Upper lobe of left lung (tissue), 6 donors: ENCODE results near the gene CDHR5. TPM values are rescaled to one million over a fixed set of nuclear protein-coding genes. Genes with fewer than 3 reads are reported as not detected.

Experiments used
- ATAC-seq, 2 donors: fragments of 200-7000 bp; cut with Tn5 transposase; one replicate each; pipeline ENCODE4 v1.9.1; 2022; ENCODE audit warnings: mild to moderate bottlenecking in 2 of 2, moderate library complexity in 2 of 2; ENCODE audit not compliant: low FRiP score in 2 of 2
- DNase-seq, 2 donors: peaks; one replicate each; pipeline ENCODE4 v3.0.0-alpha.2; 2019 to 2020
- H3K27ac ChIP-seq, 4 donors: fragments of 200-600 bp; sonication (generic); one replicate each; pipeline ENCODE4 v1.5.1; 2016 to 2019
- H3K27me3 ChIP-seq, 4 donors: fragments of 200-600 bp; sonication (generic); one replicate each; pipeline ENCODE4 v1.5.1; 2017 to 2019
- H3K36me3 ChIP-seq, 4 donors: fragments of 200-600 bp; sonication (generic); one replicate each; pipeline ENCODE4 v1.5.1; 2016 to 2019
- H3K4me1 ChIP-seq, 4 donors: fragments of 200-600 bp; sonication (generic); one replicate each; pipeline ENCODE4 v1.5.1; 2018 to 2019
- H3K4me3 ChIP-seq, 4 donors: fragments of 200-600 bp; sonication (generic); one replicate each; pipeline ENCODE4 v1.5.1; 2017 to 2019; ENCODE audit warnings: mild to moderate bottlenecking in 2 of 4, moderate library complexity in 1 of 4
- H3K9me3 ChIP-seq, 4 donors: fragments of 200-600 bp; sonication (generic); one replicate each; pipeline ENCODE4 v1.5.1; 2018 to 2019
- EP300 ChIP-seq, 4 donors: sonication (generic); formaldehyde crosslinking; IDR thresholded peaks; one replicate each; pipeline ENCODE4 v1.5.1; 2017; ENCODE audit warnings: antibody characterized with exemption in 4 of 4, control low read depth in 2 of 4
- POLR2A ChIP-seq, 4 donors: fragments of 450-650 bp; IDR thresholded peaks; one replicate each; pipeline ENCODE4 v1.5.1; 2016 to 2017; ENCODE audit warnings: antibody characterized with exemption in 4 of 4, mild to moderate bottlenecking in 2 of 4
- POLR2AphosphoS5 ChIP-seq, 2 donors: sonication (generic); formaldehyde crosslinking; IDR thresholded peaks; one replicate each; pipeline ENCODE4 v1.5.1; 2017; ENCODE audit warnings: antibody characterized with exemption in 2 of 2
- WGBS, 2 donors: methylation state at CpG; one replicate each; pipeline ENCODE4 v1.1.5; 2017 to 2018; 5-methylcytosine and 5-hydroxymethylcytosine counted together
- total RNA-seq, 6 donors: library from RNA; depleted of rRNA in 4 of 6; stranded (reverse); fragments of >200 nt in 4 of 6; gene quantifications; one replicate each; pipeline versions ENCODE4 v1.1.0 to v1.2.1, GENCODE V29; 2016 to 2021
- TF ChIP-seq, protein P1 (sequence below), 6 experiments: fragments of 450-650 bp in 4 of 6; fragments of 200-600 bp in 2 of 6; sonication (generic) in 2 of 6; IDR thresholded peaks; one replicate each; pipeline ENCODE4 v1.5.1; 2016 to 2019; ENCODE audit warnings: antibody characterized with exemption in 6 of 6
- donor health status: DM: no; HTN: no; CAD: no; lungs with moderate emphysema.
- donor health status: DM: no; HTN: yes; CAD: no; lungs with severe emphysema.

Gene CDHR5
- total RNA-seq, 6 donors from 2014 or later = 0.40 TPM; not detected in 5

DNA sequence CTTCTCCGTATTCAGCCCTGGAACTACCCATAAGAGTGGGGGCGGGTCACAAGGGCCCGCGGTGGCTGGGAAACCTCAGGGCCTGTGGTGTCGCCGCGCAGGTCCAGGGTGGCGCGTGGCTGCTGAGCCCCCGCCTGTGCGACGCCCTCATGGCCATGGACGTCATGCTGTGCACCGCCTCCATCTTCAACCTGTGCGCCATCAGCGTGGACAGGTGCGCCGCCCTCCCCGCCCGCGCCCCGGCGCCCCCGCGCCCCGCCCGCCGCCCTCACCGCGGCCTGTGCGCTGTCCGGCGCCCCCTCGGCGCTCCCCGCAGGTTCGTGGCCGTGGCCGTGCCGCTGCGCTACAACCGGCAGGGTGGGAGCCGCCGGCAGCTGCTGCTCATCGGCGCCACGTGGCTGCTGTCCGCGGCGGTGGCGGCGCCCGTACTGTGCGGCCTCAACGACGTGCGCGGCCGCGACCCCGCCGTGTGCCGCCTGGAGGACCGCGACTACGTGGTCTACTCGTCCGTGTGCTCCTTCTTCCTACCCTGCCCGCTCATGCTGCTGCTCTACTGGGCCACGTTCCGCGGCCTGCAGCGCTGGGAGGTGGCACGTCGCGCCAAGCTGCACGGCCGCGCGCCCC, 14.7 kb upstream of the CDHR5 start:
- no peak overlapping the region for H3K27ac ChIP-seq
- DNase-seq (peak in 1 of 2 donors; percentile 86), ATAC-seq (no peak)
- WGBS, 2 donors = 40 to 61% methylated on average over 3 to 22 of the region's 80 CpGs
- peaks cover 0 to 42% (median 21%) of the 10 kb centered on the region in 4 donors for H3K27me3 ChIP-seq
- H3K4me1 ChIP-seq = peaks cover 17 to 42% (median 27%) of the 10 kb centered on the region in 4 donors
- no peak overlapping the region for H3K4me3 ChIP-seq
- TF ChIP-seq POLR2AphosphoS5 (IDR thresholded peaks at IDR 0.05) (no peak), POLR2A (IDR thresholded peaks at IDR 0.05) (no peak), EP300 (IDR thresholded peaks at IDR 0.05) (no peak)
- TF ChIP-seq, protein P1, sequence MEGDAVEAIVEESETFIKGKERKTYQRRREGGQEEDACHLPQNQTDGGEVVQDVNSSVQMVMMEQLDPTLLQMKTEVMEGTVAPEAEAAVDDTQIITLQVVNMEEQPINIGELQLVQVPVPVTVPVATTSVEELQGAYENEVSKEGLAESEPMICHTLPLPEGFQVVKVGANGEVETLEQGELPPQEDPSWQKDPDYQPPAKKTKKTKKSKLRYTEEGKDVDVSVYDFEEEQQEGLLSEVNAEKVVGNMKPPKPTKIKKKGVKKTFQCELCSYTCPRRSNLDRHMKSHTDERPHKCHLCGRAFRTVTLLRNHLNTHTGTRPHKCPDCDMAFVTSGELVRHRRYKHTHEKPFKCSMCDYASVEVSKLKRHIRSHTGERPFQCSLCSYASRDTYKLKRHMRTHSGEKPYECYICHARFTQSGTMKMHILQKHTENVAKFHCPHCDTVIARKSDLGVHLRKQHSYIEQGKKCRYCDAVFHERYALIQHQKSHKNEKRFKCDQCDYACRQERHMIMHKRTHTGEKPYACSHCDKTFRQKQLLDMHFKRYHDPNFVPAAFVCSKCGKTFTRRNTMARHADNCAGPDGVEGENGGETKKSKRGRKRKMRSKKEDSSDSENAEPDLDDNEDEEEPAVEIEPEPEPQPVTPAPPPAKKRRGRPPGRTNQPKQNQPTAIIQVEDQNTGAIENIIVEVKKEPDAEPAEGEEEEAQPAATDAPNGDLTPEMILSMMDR (IDR thresholded peaks at IDR 0.05) = no peak
- no peaks in the 10 kb centered on the region for H3K9me3 ChIP-seq
- peaks cover 6 to 21% (median 13%) of the 10 kb centered on the region in 4 donors for H3K36me3 ChIP-seq

DNA sequence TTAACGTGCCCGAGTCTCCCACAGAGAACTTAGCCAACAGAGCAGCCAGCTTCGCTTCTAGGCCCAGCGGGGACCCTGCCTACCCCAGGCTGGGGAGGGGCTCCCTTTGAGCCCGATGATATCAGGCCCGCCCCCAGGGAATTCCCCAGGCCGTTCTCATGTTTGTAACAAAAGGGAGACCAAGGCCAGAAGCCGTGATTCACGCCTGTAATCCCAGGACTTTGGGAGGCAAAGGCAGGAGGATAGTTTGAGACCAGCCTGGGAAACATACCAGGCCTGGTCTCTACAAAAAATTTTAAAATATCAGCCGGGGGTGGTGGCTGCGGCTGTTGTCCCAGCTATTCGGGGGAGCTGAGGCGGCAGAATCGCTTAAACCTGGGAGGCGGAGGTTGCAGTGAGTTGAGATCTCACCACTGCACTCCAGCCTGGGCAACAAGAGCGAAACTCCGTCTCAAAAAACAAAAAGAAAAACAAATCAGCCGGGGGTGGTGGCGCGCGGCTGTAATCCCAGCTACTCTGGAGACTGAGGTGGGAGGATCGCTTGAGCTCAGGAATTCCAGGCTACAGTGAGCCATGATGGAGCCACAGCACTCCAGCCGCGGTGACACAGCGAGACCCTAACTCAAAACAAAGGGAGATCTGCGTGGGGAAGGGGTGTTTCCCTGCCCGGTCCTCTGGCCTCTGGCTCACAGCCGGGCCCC, 14.0 kb upstream of the CDHR5 start:
- no peak overlapping the region for H3K27ac ChIP-seq
- H3K27me3 ChIP-seq = peaks cover 0 to 42% (median 21%) of the 10 kb centered on the region in 4 donors
- no peaks in the 10 kb centered on the region for H3K9me3 ChIP-seq
- H3K36me3 ChIP-seq = peaks cover 0 to 15% (median 7%) of the 10 kb centered on the region in 4 donors
- DNase-seq (no peak), ATAC-seq (no peak)
- H3K4me1 ChIP-seq = peaks cover 17 to 42% (median 27%) of the 10 kb centered on the region in 4 donors
- no peak for TF ChIP-seq POLR2AphosphoS5 (IDR thresholded peaks at IDR 0.05)
- no peak for TF ChIP-seq POLR2A (IDR thresholded peaks at IDR 0.05)
- no peak for TF ChIP-seq EP300 (IDR thresholded peaks at IDR 0.05)
- TF ChIP-seq, protein P1 (IDR thresholded peaks at IDR 0.05) = no peak
- no peak overlapping the region for H3K4me3 ChIP-seq
- 64 to 74% methylated on average over 26 to 27 of the region's 28 CpGs for WGBS, 2 donors

DNA sequence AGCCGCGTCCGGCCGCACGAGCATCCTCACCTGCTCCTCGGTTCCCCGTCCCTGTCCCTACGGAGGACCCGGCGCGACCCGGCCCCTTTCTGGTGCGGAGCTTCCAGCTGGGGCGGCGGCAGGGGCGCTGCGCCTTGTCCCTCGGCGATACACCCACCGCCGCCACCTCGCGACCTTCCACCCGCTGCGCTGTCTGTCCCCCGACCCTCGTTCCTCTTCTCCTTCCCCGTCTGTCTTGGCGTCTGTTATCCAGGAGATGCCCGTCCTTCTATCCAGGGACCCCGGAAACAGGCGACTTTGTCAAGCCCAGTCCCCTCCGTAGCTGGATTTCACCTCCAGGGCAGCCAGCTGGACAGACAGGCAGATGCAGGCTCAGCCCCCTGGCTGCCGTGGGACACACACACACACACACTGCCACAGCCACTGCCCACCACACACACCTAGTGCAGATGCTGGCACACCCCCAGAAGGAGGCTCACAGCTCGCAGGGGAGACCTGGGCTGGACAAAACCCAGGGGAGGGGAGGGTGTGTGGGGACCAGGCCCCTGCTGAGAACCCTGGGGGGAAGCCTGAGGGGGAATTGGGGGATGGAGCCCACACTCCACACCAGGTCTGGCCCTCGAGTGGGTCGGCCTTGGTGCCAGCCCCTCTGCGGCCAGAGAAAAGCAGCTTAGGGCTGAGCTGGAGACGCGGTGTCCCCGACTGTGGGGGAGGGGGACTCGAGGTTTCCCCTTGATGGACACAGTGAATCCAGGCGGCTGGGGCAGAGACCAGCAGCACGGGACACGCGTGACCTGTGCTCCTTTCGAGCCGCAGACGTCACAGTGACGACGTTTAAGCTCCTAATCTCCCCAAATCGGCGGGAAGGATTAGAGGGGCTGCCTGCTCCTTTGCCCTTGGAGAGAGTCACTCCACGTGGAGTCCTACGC, 13.1 kb upstream of the CDHR5 start:
- Histone ChIP-seq H3K36me3 (peaks cover 0 to 8% (median 0%) of the 10 kb centered on the region in 4 donors), H3K27me3 (peaks cover 0 to 42% (median 21%) of the 10 kb centered on the region in 4 donors), H3K4me3 (peak overlapping the region in 3 of 4 donors; percentile 28 to 35 (median 33)), H3K4me1 (peaks cover 17 to 42% (median 27%) of the 10 kb centered on the region in 4 donors), H3K27ac (no peak overlapping the region), H3K9me3 (no peaks in the 10 kb centered on the region)
- ATAC-seq = no peak
- TF ChIP-seq EP300 (IDR thresholded peaks at IDR 0.05) (no peak), POLR2A (IDR thresholded peaks at IDR 0.05) (no peak), POLR2AphosphoS5 (IDR thresholded peaks at IDR 0.05) (no peak)
- TF ChIP-seq, protein P1 (IDR thresholded peaks at IDR 0.05) = no peak
- WGBS, 2 donors = 45 to 50% methylated on average over 37 to 48 of the region's 55 CpGs
- peak in 1 of 2 donors; percentile 85 for DNase-seq

DNA sequence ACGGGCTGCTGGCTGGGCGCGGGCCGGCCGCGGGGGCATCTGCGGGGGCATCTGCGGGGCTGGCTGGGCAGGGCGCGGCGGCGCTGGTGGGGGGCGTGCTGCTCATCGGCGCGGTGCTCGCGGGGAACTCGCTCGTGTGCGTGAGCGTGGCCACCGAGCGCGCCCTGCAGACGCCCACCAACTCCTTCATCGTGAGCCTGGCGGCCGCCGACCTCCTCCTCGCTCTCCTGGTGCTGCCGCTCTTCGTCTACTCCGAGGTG, 12.5 kb upstream of the CDHR5 start:
- WGBS, 2 donors = no CpG with 5 or more reads among the region's 34 CpGs
- Histone ChIP-seq H3K36me3 (peaks cover 0 to 7% (median 0%) of the 10 kb centered on the region in 4 donors), H3K27ac (no peak overlapping the region), H3K27me3 (peaks cover 0 to 42% (median 21%) of the 10 kb centered on the region in 4 donors), H3K9me3 (no peaks in the 10 kb centered on the region), H3K4me3 (peak overlapping the region in 3 of 4 donors; percentile 28 to 35 (median 33)), H3K4me1 (peaks cover 17 to 42% (median 27%) of the 10 kb centered on the region in 4 donors)
- DNase-seq (no peak), ATAC-seq (no peak)
- TF ChIP-seq POLR2A (IDR thresholded peaks at IDR 0.05) (no peak), EP300 (IDR thresholded peaks at IDR 0.05) (no peak), POLR2AphosphoS5 (IDR thresholded peaks at IDR 0.05) (no peak)
- TF ChIP-seq, protein P1 (IDR thresholded peaks at IDR 0.05) = no peak
